Heart right ventricle (tissue), 16 donors: ENCODE data around the gene SKAP1. TPM values are rescaled to one million over a fixed set of nuclear protein-coding genes. Genes with fewer than 3 reads are reported as not detected.
"Not testable (repeated sequence)": the region's sequence is repeated elsewhere in the genome, so short reads cannot be mapped to it uniquely, and the experiment has no call there.

Experiments used
- ATAC-seq, 8 donors: fragments of 200-7000 bp; cut with Tn5 transposase; one replicate each; pipeline ENCODE4 v1.9.1; 2020; ENCODE audit warnings: mild to moderate bottlenecking in 8 of 8, moderate library complexity in 8 of 8, moderate number of reproducible peaks in 1 of 8
- DNase-seq, 2 donors: peaks; one replicate each; pipeline ENCODE4 v3.0.0-alpha.2; 2020
- H3K27ac ChIP-seq, 10 donors: fragments of 200-600 bp; sonication (generic) in 2 of 10; one replicate each; pipeline versions ENCODE4 v1.5.0 to v1.8.0; 2020 to 2022; ENCODE audit warnings: mild to moderate bottlenecking in 3 of 10
- H3K27me3 ChIP-seq, 7 donors: fragments of 200-600 bp; one replicate each; pipeline ENCODE4 v1.8.0; 2021 to 2022; ENCODE audit warnings: mild to moderate bottlenecking in 2 of 7
- H3K36me3 ChIP-seq, 9 donors: fragments of 200-600 bp; sonication (generic) in 1 of 9; one replicate each; pipeline versions ENCODE4 v1.5.0 to v1.8.0; 2020 to 2022; ENCODE audit warnings: mild to moderate bottlenecking in 2 of 9
- H3K4me1 ChIP-seq, 9 donors: fragments of 200-600 bp; sonication (generic) in 1 of 9; one replicate each; pipeline versions ENCODE4 v1.5.0 to v1.8.0; 2020 to 2022; ENCODE audit warnings: mild to moderate bottlenecking in 4 of 9
- H3K4me3 ChIP-seq, 10 donors: fragments of 200-600 bp; sonication (generic) in 2 of 10; one replicate each; pipeline versions ENCODE4 v1.5.0 to v1.8.0; 2020 to 2022; ENCODE audit warnings: mild to moderate bottlenecking in 7 of 10, moderate library complexity in 2 of 10
- H3K9me3 ChIP-seq, 11 donors: fragments of 200-600 bp in 10 of 11; sonication (generic) in 2 of 11; one replicate each; pipeline versions ENCODE4 v1.5.0 to v1.8.0; 2013 to 2022; ENCODE audit warnings: mild to moderate bottlenecking in 2 of 11, control low read depth in 1 of 11, moderate library complexity in 1 of 11
- CTCF ChIP-seq, 9 donors: fragments of 200-600 bp; sonication (generic) in 2 of 9; IDR thresholded peaks; one replicate each; pipeline versions ENCODE4 v1.5.0 to v1.8.0; 2021 to 2022; ENCODE audit warnings: antibody characterized with exemption in 9 of 9, mild to moderate bottlenecking in 5 of 9, moderate library complexity in 1 of 9
- WGBS, 2 donors: extraction: QIAGEN DNeasy Blood & Tissue Kit; methylation state at CpG; one replicate each; pipeline ENCODE4 v1.1.7; 2013; ENCODE audit warnings: inconsistent platforms in 1 of 2; 5-methylcytosine and 5-hydroxymethylcytosine counted together
- intact Hi-C, 10 donors: fragments of 100-400 bp; cut with DNase I; formaldehyde crosslinking; loops; one replicate each; pipeline versions ENCODE4 v1.11.1 to v1.14.2; 2022
- polyA plus RNA-seq, 2 donors: library from polyadenylated mRNA; stranded (reverse); fragments of 200-250 nt; gene quantifications; one replicate each; pipeline ENCODE4 v1.2.3, GENCODE V29; 2013
- total RNA-seq, 10 donors: library from RNA; stranded (reverse); fragmentation: NEBNext Ultra II Directional in 3 of 10; extraction: Animal tissue kit (Norgen Biotek cat#: 25700) in 3 of 10; gene quantifications; one replicate each; pipeline versions ENCODE4 v1.2.1 to v1.2.4, GENCODE V29; 2021 to 2023
- donor health status: Arrhythmogenic right ventricular cardiomyopathy.
- donor health status: ischemic (EF 13 %, LVEDD 7.1; RV severe dilation, severe dysfunction).
- donor health status: healthy with polysubstance abuse.
- donor health status: DM: no; HTN: yes; CAD: no.
- donor health status: DM: no; HTN: no; CAD: no.
- donor health status: ischemic (EF 25% LVEDD 6.9; RV normal size, moderate dysfunction).
- donor health status: ischemic (EF 25% LVEDD 5.7; RV mildly dilated, moderate dysfunction).
- donor health status: healthy.
- donor health status: DM: yes; HTN: yes; CAD: no.
- donor health status: Ischemic cardiomyopathy.
- donor health status: ischemic (EF 35%, LVEDD 5.7; RV mildly dilated, moderate dysfunction).
- donor health status: nonischemic (EF 11% LVEDD 7.7; RV severe dilation, severe dysfunction).
- donor health status: DM: yes; HTN: yes; CAD: no.
- donor health status: PGD.
- donor health status: ischemic (EF 29% LVEDD 5.4; RV normal size, mild dysfunction).
- donor health status: nonischemic (EF 23%, LVEDD 6.1; RV moderate dilation, normal function).

The SKAP1 gene
- total and polyA plus RNA-seq, 12 donors, result 0.33 to 1.7 (median 0.75) TPM; not detected in 5

- no peak overlapping the region for H3K4me3 ChIP-seq
- no peaks in the 10 kb centered on the region for H3K36me3 ChIP-seq
- no peak for TF ChIP-seq CTCF (IDR thresholded peaks at IDR 0.05)
- H3K27ac ChIP-seq, result no peak overlapping the region
- ATAC-seq (no peak), DNase-seq (no peak)
- WGBS, 2 donors, result 64 to 76% methylated on average over 2 of the region's 2 CpGs
- intact Hi-C loops, result no loop called here
- no peaks in the 10 kb centered on the region for H3K4me1 ChIP-seq
- H3K9me3 ChIP-seq, result no peaks in the 10 kb centered on the region
- H3K27me3 ChIP-seq, result peaks cover 0 to 45% (median 35%) of the 10 kb centered on the region in 7 donors
These were observed 176.0 kb downstream of the SKAP1 start for GRCh38 chr17:48253975-48254374.

GRCh38 chr17:48251950-48252349 lies 178.1 kb downstream of the SKAP1 start:
- intact Hi-C loops, result no loop called here
- ATAC-seq, result no peak
- Histone ChIP-seq H3K4me1 (no peaks in the 10 kb centered on the region), H3K4me3 (no peak overlapping the region), H3K36me3 (no peaks in the 10 kb centered on the region), H3K9me3 (no peaks in the 10 kb centered on the region), H3K27ac (no peak overlapping the region), H3K27me3 (peaks cover 0 to 45% (median 30%) of the 10 kb centered on the region in 7 donors)
- DNase-seq, result no peak
- TF ChIP-seq CTCF (IDR thresholded peaks at IDR 0.05), result no peak
- WGBS, 2 donors, result 72 to 78% methylated on average over 3 of the region's 3 CpGs

DNA sequence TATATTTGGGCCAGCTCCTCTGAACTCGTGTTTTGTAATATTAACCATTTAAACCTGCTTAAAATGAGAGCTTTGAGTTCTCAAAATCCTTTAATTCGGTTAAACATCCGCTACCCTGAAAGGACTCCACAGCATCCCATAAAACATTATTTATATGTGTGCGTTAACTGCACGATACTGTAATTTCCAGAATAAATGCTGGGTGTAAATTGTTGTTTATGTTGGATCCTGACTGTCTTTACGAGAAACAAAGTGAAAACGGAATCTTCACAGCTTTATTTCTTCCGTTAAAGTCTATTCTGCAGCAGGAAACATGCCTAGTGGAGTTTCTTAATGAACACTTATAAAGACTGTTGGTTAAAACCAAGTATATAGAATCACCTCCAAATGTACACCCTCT lies 179.1 kb downstream of the SKAP1 start:
- 72 to 75% methylated on average over 8 of the region's 8 CpGs for WGBS, 2 donors

GRCh38 chr17:48250059-48250458 lies 180.0 kb downstream of the SKAP1 start:
- 86 to 97% methylated on average over 5 of the region's 5 CpGs for WGBS, 2 donors
- intact Hi-C loops, result not testable (repeated sequence)

More for the DNA sequence above, 179.1 kb downstream of the SKAP1 start:
- Histone ChIP-seq H3K36me3 (no peaks in the 10 kb centered on the region), H3K4me3 (no peak overlapping the region), H3K9me3 (no peaks in the 10 kb centered on the region), H3K27ac (no peak overlapping the region), H3K4me1 (no peaks in the 10 kb centered on the region), H3K27me3 (peaks cover 0 to 42% (median 24%) of the 10 kb centered on the region in 7 donors)
- ATAC-seq (no peak), DNase-seq (no peak)
- no peak for TF ChIP-seq CTCF (IDR thresholded peaks at IDR 0.05)
- intact Hi-C loops, result no loop called here

GRCh38 chr17:48247603-48248002 lies 182.4 kb downstream of the SKAP1 start:
- no peak for DNase-seq
- Histone ChIP-seq H3K36me3 (no peaks in the 10 kb centered on the region), H3K27me3 (peaks cover 0 to 18% (median 5%) of the 10 kb centered on the region in 7 donors), H3K4me3 (no peak overlapping the region), H3K27ac (no peak overlapping the region), H3K9me3 (no peaks in the 10 kb centered on the region), H3K4me1 (peaks cover 0 to 27% (median 3%) of the 10 kb centered on the region in 9 donors)
- intact Hi-C loops, result no loop called here
- 87 to 96% methylated on average over 3 of the region's 3 CpGs for WGBS, 2 donors
- TF ChIP-seq CTCF (IDR thresholded peaks at IDR 0.05), result no peak
- ATAC-seq, result no peak

More at GRCh38 chr17:48250059-48250458, 180.0 kb downstream of the SKAP1 start:
- ATAC-seq, H3K4me1 ChIP-seq, H3K9me3 ChIP-seq, DNase-seq, H3K27ac ChIP-seq, H3K36me3 ChIP-seq, H3K4me3 ChIP-seq: not testable (repeated sequence)
- H3K27me3 ChIP-seq, result peaks cover 0 to 37% (median 20%) of the 10 kb centered on the region in 7 donors
